ENCODE results near the gene CDCP2.

- TF ChIP-seq, protein P1, sequence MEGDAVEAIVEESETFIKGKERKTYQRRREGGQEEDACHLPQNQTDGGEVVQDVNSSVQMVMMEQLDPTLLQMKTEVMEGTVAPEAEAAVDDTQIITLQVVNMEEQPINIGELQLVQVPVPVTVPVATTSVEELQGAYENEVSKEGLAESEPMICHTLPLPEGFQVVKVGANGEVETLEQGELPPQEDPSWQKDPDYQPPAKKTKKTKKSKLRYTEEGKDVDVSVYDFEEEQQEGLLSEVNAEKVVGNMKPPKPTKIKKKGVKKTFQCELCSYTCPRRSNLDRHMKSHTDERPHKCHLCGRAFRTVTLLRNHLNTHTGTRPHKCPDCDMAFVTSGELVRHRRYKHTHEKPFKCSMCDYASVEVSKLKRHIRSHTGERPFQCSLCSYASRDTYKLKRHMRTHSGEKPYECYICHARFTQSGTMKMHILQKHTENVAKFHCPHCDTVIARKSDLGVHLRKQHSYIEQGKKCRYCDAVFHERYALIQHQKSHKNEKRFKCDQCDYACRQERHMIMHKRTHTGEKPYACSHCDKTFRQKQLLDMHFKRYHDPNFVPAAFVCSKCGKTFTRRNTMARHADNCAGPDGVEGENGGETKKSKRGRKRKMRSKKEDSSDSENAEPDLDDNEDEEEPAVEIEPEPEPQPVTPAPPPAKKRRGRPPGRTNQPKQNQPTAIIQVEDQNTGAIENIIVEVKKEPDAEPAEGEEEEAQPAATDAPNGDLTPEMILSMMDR (IDR thresholded peaks at IDR 0.05): no peak
- TF ChIP-seq POLR2A (IDR thresholded peaks at IDR 0.05): no peak
Observed at GRCh38 chr1:54160351-54160750, 7.6 kb upstream of the CDCP2 start.

Measured in thyroid gland (tissue), 4 donors.